GOT3 (cell line): ENCODE measurements around the gene SLC6A3.

Experiments
- DNase-seq: peaks from one replicate; lab custom pipeline; 2025; ENCODE audit warnings: mixed read lengths; lab: John Stamatoyannopoulos, UW

The SLC6A3 gene

GRCh38 chr5:1405539-1406530, 39.4 kb downstream of the SLC6A3 start:
- no peak for DNase-seq

GRCh38 chr5:1405121-1405520, 40.1 kb downstream of the SLC6A3 start:
- no peak for DNase-seq

- DNase-seq, result no peak
Measured at GRCh38 chr5:1404062-1404461, 41.2 kb downstream of the SLC6A3 start.

GRCh38 chr5:1402611-1403255, 42.5 kb downstream of the SLC6A3 start:
- no peak for DNase-seq

- no peak for DNase-seq
Measured at GRCh38 chr5:1401536-1402138, 43.6 kb downstream of the SLC6A3 start.

GRCh38 chr5:1400936-1401335, 44.3 kb downstream of the SLC6A3 start:
- no peak for DNase-seq

- DNase-seq, result no peak
Measured at GRCh38 chr5:1400211-1400855, 44.9 kb downstream of the SLC6A3 start.

- DNase-seq, result no peak
Measured at GRCh38 chr5:1399737-1400136, 45.5 kb downstream of the SLC6A3 start.

GRCh38 chr5:1396293-1396816, 48.9 kb downstream of the SLC6A3 start:
- DNase-seq, result no peak

GRCh38 chr5:1394881-1395860, 50.1 kb downstream of the SLC6A3 start:
- DNase-seq, result no peak

GRCh38 chr5:1393571-1394501, 51.4 kb downstream of the SLC6A3 start:
- no peak for DNase-seq

- DNase-seq, result no peak
Measured at GRCh38 chr5:1392801-1393565, 52.3 kb downstream of the SLC6A3 start.

GRCh38 chr5:1392261-1392660, 53.0 kb downstream of the SLC6A3 start:
- DNase-seq, result no peak

GRCh38 chr5:1391691-1392090, 53.5 kb downstream of the SLC6A3 start:
- DNase-seq, result no peak

- DNase-seq, result no peak
Measured at GRCh38 chr5:1390861-1391600, 54.2 kb downstream of the SLC6A3 start.

- no peak for DNase-seq
Measured at GRCh38 chr5:1390333-1390732, 54.9 kb downstream of the SLC6A3 start.

- no peak for DNase-seq
Measured at GRCh38 chr5:1388383-1388967, 56.8 kb downstream of the SLC6A3 start.

GRCh38 chr5:1387876-1388275, 57.4 kb downstream of the SLC6A3 start:
- DNase-seq, result no peak
